ENCODE data around the gene RMRP.

RMRP gene

GRCh38 chr9:35659340-35659739 lies 1.5 kb upstream of the RMRP start:
- Histone ChIP-seq H3K4me3 (peak overlapping the region; percentile 95), H3K27ac (peak overlapping the region; percentile 99)
- TF ChIP-seq CTCF (IDR thresholded peaks at IDR 0.05), result no peak
- DNase-seq (ENCODE audit: low spot score), result no peak

GRCh38 chr9:35658968-35659220 lies 1.1 kb upstream of the RMRP start:
- Histone ChIP-seq H3K27ac (peak overlapping the region; percentile 99), H3K4me3 (peak overlapping the region; percentile 95)
- DNase-seq (ENCODE audit: low spot score), result no peak
- no peak for TF ChIP-seq CTCF (IDR thresholded peaks at IDR 0.05)

GRCh38 chr9:35658137-35658967 lies 533 bp upstream of the RMRP start, which contains the start of gene CCDC107:
TSS of gene CCDC107 (plus strand) at chr9:35658292. CDS start at chr9:35658380, 88 bp downstream.
- H3K27ac ChIP-seq, result peak within 1 kb of the TSS; percentile 99
- H3K4me3 ChIP-seq, result peak within 1 kb of the TSS; percentile 95
- no peak for DNase-seq (ENCODE audit: low spot score)
- peak; percentile 23 for TF ChIP-seq CTCF (IDR thresholded peaks at IDR 0.05)

- no peak for TF ChIP-seq CTCF (IDR thresholded peaks at IDR 0.05)
- no peak for DNase-seq (ENCODE audit: low spot score)
- Histone ChIP-seq H3K27ac (peak overlapping the region; percentile 99), H3K4me3 (peak overlapping the region; percentile 95)
Measured at GRCh38 chr9:35656831-35657545, 831 bp downstream of the RMRP start.

GRCh38 chr9:35656348-35656747 lies 1.5 kb downstream of the RMRP start:
- Histone ChIP-seq H3K4me3 (no peak overlapping the region), H3K27ac (peak overlapping the region; percentile 99)
- TF ChIP-seq CTCF (IDR thresholded peaks at IDR 0.05), result no peak
- no peak for DNase-seq (ENCODE audit: low spot score)

- no peak for TF ChIP-seq CTCF (IDR thresholded peaks at IDR 0.05)
- DNase-seq (ENCODE audit: low spot score), result no peak
- Histone ChIP-seq H3K27ac (no peak overlapping the region), H3K4me3 (no peak overlapping the region)
Measured at GRCh38 chr9:35653611-35654010, 4.2 kb downstream of the RMRP start.

- TF ChIP-seq CTCF (IDR thresholded peaks at IDR 0.05), result no peak
- Histone ChIP-seq H3K4me3 (no peak overlapping the region), H3K27ac (no peak overlapping the region)
- no peak for DNase-seq (ENCODE audit: low spot score)
Measured at GRCh38 chr9:35652829-35653209, 5.0 kb downstream of the RMRP start.

Measured in coronary artery (tissue), 2 donors.